GM12878 (cell line): Measurements from ENCODE around the gene PUDP. TPM values are rescaled to one million over a fixed set of nuclear protein-coding genes. Genes with fewer than 3 reads are reported as not detected.

ENCODE experiments used
- ATAC-seq: fragments of 200-7000 bp; cut with Tn5 transposase; 3 replicates; pipeline ENCODE4 v1.9.1; 2020; ENCODE audit warnings: mild to moderate bottlenecking, moderate library complexity
- BruUV-seq: library from RNA; stranded (reverse); fragments of 400-500 nt; replicated peaks from 2 replicates; lab custom pipeline; 2021; lab: Mats Ljungman, UMichigan
- CTCF ChIA-PET: fragments of 300-600 bp; sonication (Branson Sonifier 250); formaldehyde crosslinking; extraction: SDS; loops from one replicate; lab custom pipeline; 2021; ENCODE audit warnings: inconsistent platforms; lab: Yijun Ruan, JAX
- POLR2A ChIA-PET: fragments of 350-600 bp; formaldehyde crosslinking; extraction: SDS; loops from one replicate; lab custom pipeline; 2021; ENCODE audit warnings: inconsistent platforms; lab: Charles Lee
- RAD21 ChIA-PET: fragments of 300-600 bp; sonication (Branson Sonifier 250); formaldehyde crosslinking; loops from one replicate; lab custom pipeline; 2023; ENCODE audit warnings: antibody characterized with exemption; ENCODE audit not compliant: unreplicated experiment; lab: Charles Lee
- SMC1A ChIA-PET: fragments of 300-600 bp; sonication (Branson Sonifier 250); formaldehyde crosslinking; loops from one replicate; lab custom pipeline; 2023; ENCODE audit not compliant: unreplicated experiment, uncharacterized antibody; lab: Charles Lee
- DNase-seq: peaks from one replicate; pipeline ENCODE4 v3.0.0-alpha.2; 2011; ENCODE audit warnings: low read depth, low spot score
- FAIRE-seq: peaks from 3 replicates; lab custom pipeline; 2011; peaks lifted over from hg19 to GRCh38; lab: Jason Lieb, UNC
- H2AFZ ChIP-seq: 2 replicates; pipeline ENCODE4 v1.6.0; 2011; ENCODE audit warnings: low read depth, low read length, control low read depth; ENCODE audit not compliant: control insufficient read depth
- H3K27ac ChIP-seq: 2 replicates; pipeline ENCODE4 v1.5.1; 2011; ENCODE audit warnings: control low read depth; ENCODE audit not compliant: control insufficient read depth, insufficient read depth
- H3K27me3 ChIP-seq, 2 experiments: replicated peaks in 1 of 2; 2 replicates each; pipeline versions ENCODE4 v1.6.0 to v1.6.1; 2011; ENCODE audit warnings: low read length in 1 of 2; ENCODE audit not compliant: control insufficient read depth in 2 of 2, insufficient read depth in 2 of 2
- H3K36me3 ChIP-seq, 2 experiments: 2 replicates each; pipeline ENCODE4 v1.5.1; 2011; ENCODE audit warnings: low read length in 1 of 2; ENCODE audit not compliant: control insufficient read depth in 2 of 2, insufficient read depth in 2 of 2
- H3K4me1 ChIP-seq: 2 replicates; pipeline ENCODE4 v1.6.1; 2011; ENCODE audit warnings: mild to moderate bottlenecking, low read length, moderate library complexity, mixed read lengths; ENCODE audit not compliant: control insufficient read depth, insufficient read depth
- H3K4me2 ChIP-seq: 2 replicates; pipeline ENCODE4 v1.6.0; 2011; ENCODE audit warnings: control low read depth; ENCODE audit not compliant: control insufficient read depth, insufficient read depth
- H3K4me3 ChIP-seq: fragments of 200-600 bp; sonication (generic); 2 replicates; pipeline ENCODE4 v1.5.1; 2016
- H3K79me2 ChIP-seq: 2 replicates; pipeline ENCODE4 v1.6.0; 2011; ENCODE audit warnings: low read length; ENCODE audit not compliant: control insufficient read depth, insufficient read depth
- H3K9ac ChIP-seq: 2 replicates; pipeline ENCODE4 v1.8.0; 2011; ENCODE audit warnings: low read length, control low read depth, mixed read lengths; ENCODE audit not compliant: control insufficient read depth, insufficient read depth
- H3K9me3 ChIP-seq: replicated peaks from 3 replicates; pipeline ENCODE4 v1.5.1; 2011; ENCODE audit warnings: mild to moderate bottlenecking, low read length; ENCODE audit not compliant: control insufficient read depth, insufficient read depth
- H4K20me1 ChIP-seq: 2 replicates; pipeline ENCODE4 v1.6.0; 2011; ENCODE audit not compliant: control insufficient read depth, insufficient read depth
- ATF7 ChIP-seq: fragments of 450-650 bp; IDR thresholded peaks from 2 replicates; pipeline ENCODE4 v1.6.1; 2016; ENCODE audit warnings: low read depth, mild to moderate bottlenecking
- FOXM1 ChIP-seq: IDR thresholded peaks from 2 replicates; pipeline ENCODE4 v1.6.1; 2012; ENCODE audit warnings: low read depth, mild to moderate bottlenecking, inconsistent platforms, low read length, moderate library complexity
- MXI1 ChIP-seq: fragments of 150-350 bp; IDR thresholded peaks from 2 replicates; pipeline ENCODE4 v1.6.1; 2011; ENCODE audit warnings: low read depth, mild to moderate bottlenecking, inconsistent platforms, low read length, improper control_type of control experiment
- RAD21 ChIP-seq: IDR thresholded peaks from 2 replicates; pipeline ENCODE4 v1.6.1; 2011; ENCODE audit warnings: mild to moderate bottlenecking, low read depth, low read length, moderate library complexity; ENCODE audit not compliant: insufficient read depth
- TAF1 ChIP-seq: IDR thresholded peaks from 2 replicates; pipeline ENCODE4 v1.6.1; 2011; ENCODE audit warnings: mild to moderate bottlenecking, low read depth, low read length, borderline replicate concordance
- YY1 ChIP-seq: IDR thresholded peaks from 2 replicates; pipeline ENCODE4 v1.6.1; 2011; ENCODE audit warnings: low read depth, mild to moderate bottlenecking, low read length
- WGBS: methylation state at CpG from one replicate; pipeline ENCODE4 v1.1.6; 2016; ENCODE audit warnings: low lambda C conversion rate; ENCODE audit not compliant: insufficient replicate concordance, insufficient coverage; ENCODE audit errors: missing lambda C conversion rate; 5-methylcytosine and 5-hydroxymethylcytosine counted together
- in situ Hi-C: fragments of 300-500 bp; cut with MboI; formaldehyde crosslinking; loops from 9 replicates; pipeline ENCODE4 v1.14.3; 2018; ENCODE audit warnings: mixed read lengths
- intact Hi-C: fragments of 100-400 bp; cut with micrococcal nuclease; formaldehyde crosslinking; loops from one replicate; pipeline ENCODE4 v1.14.2; 2022; ENCODE audit not compliant: unreplicated experiment
- polyA plus RNA-seq, 11 experiments: library from polyadenylated mRNA; depleted of rRNA in 4 of 11; unstranded in 6 of 11; stranded (reverse) in 5 of 11; fragments of >200 nt; fragmentation: Nextera tagmentation in 4 of 11; fragmentation: Illumina TruSeq in 1 of 11; extraction: Ambion mirVana in 4 of 11; extraction: Trizol in 1 of 11; gene quantifications; 1 replicate in 1 of 11; 2 replicates in 10 of 11; pipeline versions ENCODE4 v1.2.1 to v1.2.3, GENCODE V29; 2011 to 2016; ENCODE audit warnings: inconsistent platforms in 2 of 11, missing spikeins in 2 of 11, low read depth in 1 of 11
- total RNA-seq, 4 experiments: library from RNA; depleted of rRNA in 3 of 4; stranded (reverse); fragments of >200 nt in 3 of 4; fragmentation: Illumina TruSeq in 1 of 4; extraction: Trizol in 1 of 4; gene quantifications; 2 replicates each; pipeline versions ENCODE4 v1.2.1 to v1.2.3, GENCODE V29; 2013 to 2021
- TF ChIP-seq, protein P1 (sequence below), 3 experiments: IDR thresholded peaks in 2 of 3; conservative IDR thresholded peaks in 1 of 3; 2 replicates each; pipeline ENCODE4 v1.5.1; 2011; ENCODE audit warnings: low read depth in 3 of 3, low read length in 3 of 3, mild to moderate bottlenecking in 3 of 3, control low read depth in 2 of 3, moderate library complexity in 2 of 3, inconsistent platforms in 1 of 3, mixed read lengths in 1 of 3; ENCODE audit not compliant: control insufficient read depth in 2 of 3, insufficient read depth in 1 of 3; ENCODE audit errors: extremely low read depth in 1 of 3
- TF ChIP-seq, protein P2 (sequence below): IDR thresholded peaks from 2 replicates; pipeline ENCODE4 v1.6.1; 2012; ENCODE audit warnings: low read depth, low read length, improper control_type of control experiment
- TF ChIP-seq, protein P3 (sequence below): fragments of 450-650 bp; IDR thresholded peaks from 2 replicates; pipeline ENCODE4 v1.6.1; 2017; ENCODE audit warnings: low read depth, mild to moderate bottlenecking, moderate library complexity
- TF ChIP-seq, protein P4 (sequence below): fragments of 450-650 bp; formaldehyde crosslinking; IDR thresholded peaks from 2 replicates; pipeline ENCODE4 v1.4.0; 2020; ENCODE audit warnings: mild to moderate bottlenecking, moderate library complexity
- TF ChIP-seq, protein P5 (sequence below): fragments of 450-650 bp; IDR thresholded peaks from 2 replicates; pipeline ENCODE4 v1.6.1; 2017; ENCODE audit warnings: mild to moderate bottlenecking

Gene PUDP
- total and polyA plus RNA-seq, 10 of the 15 experiments (the other 5 are each of a cell fraction or from before 2014, with no cell fraction given): 30.8 to 83.5 (median 61.7) TPM

DNA sequence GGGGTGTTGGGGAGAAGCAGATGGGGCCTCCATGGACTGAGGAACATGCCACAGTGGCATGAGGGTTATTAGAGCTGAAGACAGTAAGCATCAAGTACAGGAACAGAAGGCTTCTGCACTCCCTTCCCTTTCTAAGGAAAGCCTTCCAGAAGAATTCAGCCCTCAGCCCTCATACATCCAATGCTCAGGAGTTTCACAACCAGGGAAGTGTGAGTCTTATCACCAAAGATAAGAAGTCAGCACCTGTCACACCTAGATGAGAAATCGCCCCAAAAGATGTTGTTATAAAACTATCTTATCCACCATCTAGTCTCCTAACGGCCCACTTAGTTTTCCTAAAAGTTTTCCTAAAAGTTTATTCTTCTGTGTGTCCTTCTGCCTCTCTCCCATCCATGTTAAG lies 78.4 kb downstream of the PUDP start (continued):
- TF ChIP-seq, protein P1, sequence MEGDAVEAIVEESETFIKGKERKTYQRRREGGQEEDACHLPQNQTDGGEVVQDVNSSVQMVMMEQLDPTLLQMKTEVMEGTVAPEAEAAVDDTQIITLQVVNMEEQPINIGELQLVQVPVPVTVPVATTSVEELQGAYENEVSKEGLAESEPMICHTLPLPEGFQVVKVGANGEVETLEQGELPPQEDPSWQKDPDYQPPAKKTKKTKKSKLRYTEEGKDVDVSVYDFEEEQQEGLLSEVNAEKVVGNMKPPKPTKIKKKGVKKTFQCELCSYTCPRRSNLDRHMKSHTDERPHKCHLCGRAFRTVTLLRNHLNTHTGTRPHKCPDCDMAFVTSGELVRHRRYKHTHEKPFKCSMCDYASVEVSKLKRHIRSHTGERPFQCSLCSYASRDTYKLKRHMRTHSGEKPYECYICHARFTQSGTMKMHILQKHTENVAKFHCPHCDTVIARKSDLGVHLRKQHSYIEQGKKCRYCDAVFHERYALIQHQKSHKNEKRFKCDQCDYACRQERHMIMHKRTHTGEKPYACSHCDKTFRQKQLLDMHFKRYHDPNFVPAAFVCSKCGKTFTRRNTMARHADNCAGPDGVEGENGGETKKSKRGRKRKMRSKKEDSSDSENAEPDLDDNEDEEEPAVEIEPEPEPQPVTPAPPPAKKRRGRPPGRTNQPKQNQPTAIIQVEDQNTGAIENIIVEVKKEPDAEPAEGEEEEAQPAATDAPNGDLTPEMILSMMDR (IDR thresholded peaks at IDR 0.05 in 2 of 3, conservative IDR thresholded peaks at IDR 0.05 in 1 of 3; ENCODE audit: control insufficient read depth in 2 of 3, extremely low read depth in 1 of 3, insufficient read depth in 1 of 3, low read depth in 3 of 3, low read length in 3 of 3): no peak
- no peak for TF ChIP-seq ATF7

DNA sequence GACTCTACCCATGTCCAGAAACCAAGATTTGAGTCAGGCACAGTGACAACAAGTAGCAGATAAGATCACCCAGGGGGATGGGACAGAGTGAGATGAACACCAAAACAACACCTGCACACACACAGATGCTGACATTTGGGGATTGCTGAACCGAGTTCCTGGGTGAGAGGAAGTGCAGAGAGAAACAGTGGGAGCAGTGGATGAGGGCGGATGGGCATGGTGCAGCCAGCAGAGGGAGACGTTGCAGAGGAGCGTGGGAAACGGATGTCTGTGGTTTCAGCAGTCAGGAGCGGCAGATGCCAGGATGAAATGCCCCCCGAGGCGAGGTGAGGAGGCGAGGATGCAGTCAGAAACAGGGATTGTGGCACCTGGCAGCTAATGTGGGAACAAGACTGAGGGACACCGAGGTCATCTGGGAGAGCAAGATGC lies 79.0 kb downstream of the PUDP start:
- FAIRE-seq: no peak
- TF ChIP-seq FOXM1 (no peak), TAF1 (no peak), RAD21 (no peak), YY1 (no peak), MXI1 (no peak)
- TF ChIP-seq, protein P2, sequence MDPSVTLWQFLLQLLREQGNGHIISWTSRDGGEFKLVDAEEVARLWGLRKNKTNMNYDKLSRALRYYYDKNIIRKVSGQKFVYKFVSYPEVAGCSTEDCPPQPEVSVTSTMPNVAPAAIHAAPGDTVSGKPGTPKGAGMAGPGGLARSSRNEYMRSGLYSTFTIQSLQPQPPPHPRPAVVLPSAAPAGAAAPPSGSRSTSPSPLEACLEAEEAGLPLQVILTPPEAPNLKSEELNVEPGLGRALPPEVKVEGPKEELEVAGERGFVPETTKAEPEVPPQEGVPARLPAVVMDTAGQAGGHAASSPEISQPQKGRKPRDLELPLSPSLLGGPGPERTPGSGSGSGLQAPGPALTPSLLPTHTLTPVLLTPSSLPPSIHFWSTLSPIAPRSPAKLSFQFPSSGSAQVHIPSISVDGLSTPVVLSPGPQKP: no peak
- TF ChIP-seq, protein P3, sequence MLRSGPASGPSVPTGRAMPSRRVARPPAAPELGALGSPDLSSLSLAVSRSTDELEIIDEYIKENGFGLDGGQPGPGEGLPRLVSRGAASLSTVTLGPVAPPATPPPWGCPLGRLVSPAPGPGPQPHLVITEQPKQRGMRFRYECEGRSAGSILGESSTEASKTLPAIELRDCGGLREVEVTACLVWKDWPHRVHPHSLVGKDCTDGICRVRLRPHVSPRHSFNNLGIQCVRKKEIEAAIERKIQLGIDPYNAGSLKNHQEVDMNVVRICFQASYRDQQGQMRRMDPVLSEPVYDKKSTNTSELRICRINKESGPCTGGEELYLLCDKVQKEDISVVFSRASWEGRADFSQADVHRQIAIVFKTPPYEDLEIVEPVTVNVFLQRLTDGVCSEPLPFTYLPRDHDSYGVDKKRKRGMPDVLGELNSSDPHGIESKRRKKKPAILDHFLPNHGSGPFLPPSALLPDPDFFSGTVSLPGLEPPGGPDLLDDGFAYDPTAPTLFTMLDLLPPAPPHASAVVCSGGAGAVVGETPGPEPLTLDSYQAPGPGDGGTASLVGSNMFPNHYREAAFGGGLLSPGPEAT: no peak
- TF ChIP-seq, protein P4, sequence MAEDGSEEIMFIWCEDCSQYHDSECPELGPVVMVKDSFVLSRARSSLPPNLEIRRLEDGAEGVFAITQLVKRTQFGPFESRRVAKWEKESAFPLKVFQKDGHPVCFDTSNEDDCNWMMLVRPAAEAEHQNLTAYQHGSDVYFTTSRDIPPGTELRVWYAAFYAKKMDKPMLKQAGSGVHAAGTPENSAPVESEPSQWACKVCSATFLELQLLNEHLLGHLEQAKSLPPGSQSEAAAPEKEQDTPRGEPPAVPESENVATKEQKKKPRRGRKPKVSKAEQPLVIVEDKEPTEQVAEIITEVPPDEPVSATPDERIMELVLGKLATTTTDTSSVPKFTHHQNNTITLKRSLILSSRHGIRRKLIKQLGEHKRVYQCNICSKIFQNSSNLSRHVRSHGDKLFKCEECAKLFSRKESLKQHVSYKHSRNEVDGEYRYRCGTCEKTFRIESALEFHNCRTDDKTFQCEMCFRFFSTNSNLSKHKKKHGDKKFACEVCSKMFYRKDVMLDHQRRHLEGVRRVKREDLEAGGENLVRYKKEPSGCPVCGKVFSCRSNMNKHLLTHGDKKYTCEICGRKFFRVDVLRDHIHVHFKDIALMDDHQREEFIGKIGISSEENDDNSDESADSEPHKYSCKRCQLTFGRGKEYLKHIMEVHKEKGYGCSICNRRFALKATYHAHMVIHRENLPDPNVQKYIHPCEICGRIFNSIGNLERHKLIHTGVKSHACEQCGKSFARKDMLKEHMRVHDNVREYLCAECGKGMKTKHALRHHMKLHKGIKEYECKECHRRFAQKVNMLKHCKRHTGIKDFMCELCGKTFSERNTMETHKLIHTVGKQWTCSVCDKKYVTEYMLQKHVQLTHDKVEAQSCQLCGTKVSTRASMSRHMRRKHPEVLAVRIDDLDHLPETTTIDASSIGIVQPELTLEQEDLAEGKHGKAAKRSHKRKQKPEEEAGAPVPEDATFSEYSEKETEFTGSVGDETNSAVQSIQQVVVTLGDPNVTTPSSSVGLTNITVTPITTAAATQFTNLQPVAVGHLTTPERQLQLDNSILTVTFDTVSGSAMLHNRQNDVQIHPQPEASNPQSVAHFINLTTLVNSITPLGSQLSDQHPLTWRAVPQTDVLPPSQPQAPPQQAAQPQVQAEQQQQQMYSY (CRISPR knock-in tag): no peak
- TF ChIP-seq, protein P5, sequence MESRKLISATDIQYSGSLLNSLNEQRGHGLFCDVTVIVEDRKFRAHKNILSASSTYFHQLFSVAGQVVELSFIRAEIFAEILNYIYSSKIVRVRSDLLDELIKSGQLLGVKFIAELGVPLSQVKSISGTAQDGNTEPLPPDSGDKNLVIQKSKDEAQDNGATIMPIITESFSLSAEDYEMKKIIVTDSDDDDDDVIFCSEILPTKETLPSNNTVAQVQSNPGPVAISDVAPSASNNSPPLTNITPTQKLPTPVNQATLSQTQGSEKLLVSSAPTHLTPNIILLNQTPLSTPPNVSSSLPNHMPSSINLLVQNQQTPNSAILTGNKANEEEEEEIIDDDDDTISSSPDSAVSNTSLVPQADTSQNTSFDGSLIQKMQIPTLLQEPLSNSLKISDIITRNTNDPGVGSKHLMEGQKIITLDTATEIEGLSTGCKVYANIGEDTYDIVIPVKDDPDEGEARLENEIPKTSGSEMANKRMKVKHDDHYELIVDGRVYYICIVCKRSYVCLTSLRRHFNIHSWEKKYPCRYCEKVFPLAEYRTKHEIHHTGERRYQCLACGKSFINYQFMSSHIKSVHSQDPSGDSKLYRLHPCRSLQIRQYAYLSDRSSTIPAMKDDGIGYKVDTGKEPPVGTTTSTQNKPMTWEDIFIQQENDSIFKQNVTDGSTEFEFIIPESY: no peak

More for the DNA sequence above, 79.0 kb downstream of the PUDP start:
- H3K4me3 ChIP-seq: no peak overlapping the region
- H3K4me1 ChIP-seq: peaks cover 5% of the 10 kb centered on the region; the same call in 1 of the 2 replicates
- ChIA-PET CTCF (interaction anchor here (0.8 to 2.7 kb wide), 2 partner anchors 9 to 21 kb away, joined by 3 to 9 read pairs; no protein-coding TSS in a partner anchor), SMC1A (no interaction called here), RAD21 (no interaction called here), POLR2A (no interaction called here)
- 47% methylated on average over 10 of the region's 10 CpGs for WGBS
- H2AFZ ChIP-seq: no peak overlapping the region
- in situ Hi-C loops (no loop called here), intact Hi-C loops (no loop called here)
- H3K79me2 ChIP-seq: no peaks in the 10 kb centered on the region
- BruUV-seq: no TSS peak
- no peak overlapping the region for H3K27ac ChIP-seq
- H3K4me2 ChIP-seq: no peak overlapping the region
- no peaks in the 10 kb centered on the region for H4K20me1 ChIP-seq
- H3K9ac ChIP-seq: no peak overlapping the region
- DNase-seq (no peak), ATAC-seq (peak; percentile 57)
- no peaks in the 10 kb centered on the region for H3K27me3 ChIP-seq
- peaks cover 6 to 12% of the 10 kb centered on the region in 2 experiments; a peak in 3 of 4 replicates for H3K36me3 ChIP-seq
- no peaks in the 10 kb centered on the region for H3K9me3 ChIP-seq
